Measurements from ENCODE around the gene BRF1. TPM values are rescaled to one million over a fixed set of nuclear protein-coding genes. Genes with fewer than 3 reads are reported as not detected.

The BRF1 gene
- total RNA-seq, 2 experiments from 2014 or later: 23.7 to 26.4 TPM

GRCh38 chr14:105256292-105256960 is 44.4 kb downstream of the BRF1 start:
- intact Hi-C loops (cut with micrococcal nuclease; ENCODE audit: unreplicated experiment): no loop called here
- Histone ChIP-seq H3K4me3 (ENCODE audit: low read depth, low read length, poor library complexity, severe bottlenecking) (no peak overlapping the region), H3K27ac (ENCODE audit: low read depth, low read length, poor library complexity, severe bottlenecking) (no peak overlapping the region), H3K36me3 (ENCODE audit: insufficient read depth, low read length) (no peaks in the 10 kb centered on the region), H3K79me2 (ENCODE audit: insufficient read depth, low read depth, low read length) (no peaks in the 10 kb centered on the region), H2AFZ (ENCODE audit: low read length) (no peak overlapping the region), H3K4me2 (ENCODE audit: low read length) (no peak overlapping the region), H3K9me2 (ENCODE audit: insufficient read depth, low read length) (no peaks in the 10 kb centered on the region), H4K20me1 (ENCODE audit: insufficient read depth, low read length) (no peaks in the 10 kb centered on the region), H3K4me1 (ENCODE audit: insufficient read depth, low read length, poor library complexity, severe bottlenecking) (peaks cover 10% of the 10 kb centered on the region), H3K9me3 (ENCODE audit: low read length) (no peaks in the 10 kb centered on the region)
- ChIA-PET POLR2A (no interaction called here), CTCF (ENCODE audit: unreplicated experiment) (no interaction called here)
- DNase-seq (ENCODE audit: low spot score): no peak
- no TSS peak for BruUV-seq (replicated peaks)
- no peak for TF ChIP-seq EZH2phosphoT487 (IDR thresholded peaks at IDR 0.05; ENCODE audit: borderline replicate concordance, low read depth, low read length)
- TF ChIP-seq CTCF (conservative IDR thresholded peaks at IDR 0.05; ENCODE audit: low read length): no peak

- Histone ChIP-seq H2AFZ (ENCODE audit: low read length) (no peak overlapping the region), H3K36me3 (ENCODE audit: insufficient read depth, low read length) (no peaks in the 10 kb centered on the region), H4K20me1 (ENCODE audit: insufficient read depth, low read length) (no peaks in the 10 kb centered on the region), H3K4me3 (ENCODE audit: low read depth, low read length, poor library complexity, severe bottlenecking) (no peak overlapping the region), H3K4me2 (ENCODE audit: low read length) (no peak overlapping the region; the same call in 1 of the 2 replicates), H3K9me3 (ENCODE audit: low read length) (no peaks in the 10 kb centered on the region), H3K79me2 (ENCODE audit: insufficient read depth, low read depth, low read length) (no peaks in the 10 kb centered on the region), H3K9me2 (ENCODE audit: insufficient read depth, low read length) (no peaks in the 10 kb centered on the region), H3K4me1 (ENCODE audit: insufficient read depth, low read length, poor library complexity, severe bottlenecking) (peaks cover 10% of the 10 kb centered on the region), H3K27ac (ENCODE audit: low read depth, low read length, poor library complexity, severe bottlenecking) (no peak overlapping the region)
- ChIA-PET CTCF (ENCODE audit: unreplicated experiment) (no interaction called here), POLR2A (no interaction called here)
- BruUV-seq (replicated peaks): no TSS peak
- DNase-seq (ENCODE audit: low spot score): no peak
- TF ChIP-seq CTCF (conservative IDR thresholded peaks at IDR 0.05; ENCODE audit: low read length): no peak
- TF ChIP-seq EZH2phosphoT487 (IDR thresholded peaks at IDR 0.05; ENCODE audit: borderline replicate concordance, low read depth, low read length): no peak
- intact Hi-C loops (cut with micrococcal nuclease; ENCODE audit: unreplicated experiment): no loop called here
Observed at GRCh38 chr14:105255021-105255507, 45.7 kb downstream of the BRF1 start.

GRCh38 chr14:105253329-105253682 is 47.5 kb downstream of the BRF1 start:
- Histone ChIP-seq H3K4me3 (ENCODE audit: low read depth, low read length, poor library complexity, severe bottlenecking) (no peak overlapping the region), H3K27ac (ENCODE audit: low read depth, low read length, poor library complexity, severe bottlenecking) (no peak overlapping the region), H3K36me3 (ENCODE audit: insufficient read depth, low read length) (no peaks in the 10 kb centered on the region), H3K9me2 (ENCODE audit: insufficient read depth, low read length) (no peaks in the 10 kb centered on the region), H3K4me1 (ENCODE audit: insufficient read depth, low read length, poor library complexity, severe bottlenecking) (peaks cover 10% of the 10 kb centered on the region), H3K79me2 (ENCODE audit: insufficient read depth, low read depth, low read length) (no peaks in the 10 kb centered on the region), H3K9me3 (ENCODE audit: low read length) (no peaks in the 10 kb centered on the region), H4K20me1 (ENCODE audit: insufficient read depth, low read length) (no peaks in the 10 kb centered on the region), H2AFZ (ENCODE audit: low read length) (no peak overlapping the region), H3K4me2 (ENCODE audit: low read length) (no peak overlapping the region)
- intact Hi-C loops (cut with micrococcal nuclease; ENCODE audit: unreplicated experiment): no loop called here
- POLR2A ChIA-PET: no interaction called here
- CTCF ChIA-PET (ENCODE audit: unreplicated experiment): no interaction called here
- no peak for DNase-seq (ENCODE audit: low spot score)
- no peak for TF ChIP-seq EZH2phosphoT487 (IDR thresholded peaks at IDR 0.05; ENCODE audit: borderline replicate concordance, low read depth, low read length)
- no peak for TF ChIP-seq CTCF (conservative IDR thresholded peaks at IDR 0.05; ENCODE audit: low read length)
- no TSS peak for BruUV-seq (replicated peaks)

All from OCI-LY7 (cell line).